Erythroblast (primary cell): ENCODE results near the gene ALAS1.

Experiments used
- GATA1 ChIP-seq: IDR thresholded peaks from 2 replicates; pipeline ENCODE4 v1.6.1; 2011; ENCODE audit warnings: low read depth, mild to moderate bottlenecking, control low read depth, low read length, moderate library complexity
- POLR2A ChIP-seq: IDR thresholded peaks from 2 replicates; pipeline ENCODE4 v1.6.1; 2011; ENCODE audit warnings: mild to moderate bottlenecking, low read length

- TF ChIP-seq POLR2A, result no peak
- TF ChIP-seq GATA1, result no peak
These were observed 25.6 kb upstream of the ALAS1 start for GRCh38 chr3:52172262-52172757.
